Daoy (cell line): ENCODE results near the gene CST7. TPM values are rescaled to one million over a fixed set of nuclear protein-coding genes. Genes with fewer than 3 reads are reported as not detected.

Experiments used
- DNase-seq: peaks from one replicate; pipeline ENCODE4 v3.0.0-alpha.2; 2015; ENCODE audit warnings: low read depth
- total RNA-seq: library from RNA; depleted of rRNA; stranded (reverse); fragments of >200 nt; shearing (Covaris generic); gene quantifications from 2 replicates; pipeline ENCODE4 v1.2.3, GENCODE V29; 2014

Gene CST7
- total RNA-seq, 1 experiment from 2014 or later, result not detected

DNA sequence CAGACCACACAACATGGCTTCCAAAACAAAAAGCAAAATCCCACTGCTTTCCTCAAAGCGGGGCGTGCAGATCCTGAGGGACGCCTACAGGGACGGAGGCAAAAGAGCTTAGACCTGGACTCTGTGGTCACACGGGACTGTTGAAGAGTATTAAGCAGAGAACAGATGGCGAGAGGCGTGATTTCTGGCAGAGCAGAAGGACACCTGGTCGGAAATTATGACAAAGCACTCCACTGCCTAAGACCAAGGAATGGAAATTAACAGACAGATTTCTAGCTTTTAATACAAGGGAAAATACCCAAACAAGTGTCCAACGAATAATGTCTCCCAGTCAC lies 15.4 kb downstream of the CST7 start:
- DNase-seq, result no peak

GRCh38 chr20:24965065-24965919 lies 16.2 kb downstream of the CST7 start:
- DNase-seq, result no peak

DNA sequence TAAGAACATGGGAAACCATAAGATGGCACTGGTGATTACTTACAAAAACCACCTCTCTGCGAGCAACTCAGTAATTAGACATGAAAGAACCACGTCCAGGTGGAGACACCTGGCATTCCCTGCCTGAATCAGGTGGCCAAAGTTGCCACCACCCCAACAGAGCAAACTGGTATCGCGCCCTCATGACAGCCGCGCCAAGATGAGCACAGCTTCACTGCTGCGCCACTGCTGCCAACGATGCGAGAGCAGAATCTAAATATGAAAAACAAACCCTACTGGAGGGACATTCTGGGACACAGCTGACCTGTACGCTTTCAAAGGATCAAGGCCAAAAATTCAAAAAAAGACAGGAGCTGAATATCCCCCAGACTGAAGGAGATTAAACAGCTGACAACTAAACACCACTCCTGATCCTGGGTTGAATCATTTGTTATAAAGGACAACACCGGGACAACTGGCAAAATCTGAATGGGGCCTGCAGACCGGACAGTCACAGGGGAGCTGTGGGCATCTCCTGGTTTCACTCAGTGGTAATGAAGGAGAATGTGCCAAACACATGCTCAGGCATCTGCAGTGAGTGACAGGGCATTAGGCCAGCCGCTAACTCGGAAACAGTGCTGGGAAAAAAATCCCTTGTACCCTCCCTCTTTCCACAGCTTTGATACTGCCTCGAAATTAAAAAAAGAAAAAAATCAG lies 17.4 kb downstream of the CST7 start:
- no peak for DNase-seq

DNA sequence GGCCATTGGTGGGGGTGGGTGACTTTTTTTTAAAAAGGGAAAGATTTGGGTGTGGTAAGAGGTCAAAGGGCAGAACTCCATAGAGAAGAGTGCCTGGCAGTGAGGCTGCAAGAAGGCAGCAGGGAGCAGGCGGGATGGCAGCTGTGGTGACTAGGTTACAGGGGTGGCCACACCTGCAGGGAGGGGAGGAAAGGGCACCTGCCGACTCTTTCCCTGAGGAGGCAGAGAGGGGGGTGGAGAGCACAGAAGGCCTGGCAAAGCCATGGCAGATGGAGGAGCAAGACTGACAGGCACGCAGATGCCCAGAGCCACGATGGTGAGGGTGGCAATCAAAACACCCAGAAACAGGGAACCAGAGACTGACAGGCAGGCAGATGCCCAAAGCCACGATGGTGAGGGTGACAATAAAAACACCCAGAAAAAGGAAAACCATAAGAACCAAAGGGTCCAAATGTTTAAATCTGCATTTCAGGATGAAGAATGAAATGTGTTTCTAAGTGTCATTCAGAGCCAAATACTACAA lies 19.3 kb downstream of the CST7 start:
- no peak for DNase-seq

DNA sequence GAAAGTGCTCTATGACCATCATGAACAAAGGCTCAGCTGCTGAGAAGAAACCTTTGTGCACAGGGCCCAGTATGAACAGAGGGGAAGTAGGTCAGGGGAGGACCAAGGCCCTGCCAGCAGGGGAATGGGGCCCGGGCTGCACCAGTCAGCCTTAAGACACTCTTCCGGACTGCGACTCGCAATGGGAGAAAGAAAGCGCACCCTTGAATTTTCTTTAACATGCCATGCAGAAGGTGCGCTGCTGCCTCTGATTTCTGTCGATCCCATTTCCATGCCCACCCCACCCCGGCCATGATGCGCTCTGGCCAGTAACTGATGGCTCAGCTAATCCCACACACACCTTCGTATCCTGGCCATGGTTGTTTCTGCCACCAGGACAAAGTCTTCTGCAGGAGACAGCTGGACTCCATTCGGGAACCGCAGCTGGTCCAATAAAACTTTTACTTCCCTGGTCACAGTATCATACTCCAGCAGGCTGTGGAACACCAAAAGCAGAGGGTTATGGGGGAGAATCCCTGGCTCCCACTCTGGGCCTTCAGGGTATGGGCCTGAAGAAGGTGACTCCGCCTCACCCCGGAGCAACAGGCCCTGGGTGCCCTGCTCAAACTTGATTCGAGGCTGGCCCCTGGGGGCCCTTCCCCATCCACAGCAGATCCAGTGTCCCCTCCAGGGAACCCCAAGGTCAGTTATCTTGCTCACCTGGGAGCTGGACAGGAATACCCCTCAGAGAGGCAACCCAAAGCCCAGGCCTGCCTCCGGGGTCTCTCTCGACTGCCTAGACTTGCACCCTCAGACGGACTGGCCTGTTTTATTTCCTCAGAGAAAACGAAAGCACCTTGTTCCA lies 20.3 kb downstream of the CST7 start:
- no peak for DNase-seq

DNA sequence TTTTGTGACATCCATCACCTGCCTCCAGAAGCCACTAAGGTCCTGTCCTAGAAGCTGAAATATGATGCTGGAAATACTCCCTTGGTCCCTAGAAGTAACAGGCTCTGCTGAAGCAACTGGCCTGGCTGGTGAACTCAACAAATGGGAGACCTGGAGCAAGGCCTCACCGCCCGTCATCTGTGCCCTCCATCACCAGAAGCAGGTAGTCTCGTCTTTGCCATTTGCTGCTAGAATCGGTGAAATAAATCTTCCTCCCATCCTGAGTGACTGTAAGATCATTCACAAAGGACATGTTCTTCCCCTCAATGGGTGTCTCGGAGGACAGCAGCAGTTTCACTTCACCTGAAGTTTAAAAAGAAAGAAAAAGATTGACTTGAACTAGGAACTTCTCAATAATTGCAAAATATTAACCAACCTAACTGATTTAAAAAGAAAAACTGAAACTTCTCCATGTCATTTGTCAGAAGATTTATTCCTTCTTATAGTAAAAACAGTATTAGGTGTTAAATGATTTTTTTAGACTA lies 21.0 kb downstream of the CST7 start:
- DNase-seq, result no peak

DNA sequence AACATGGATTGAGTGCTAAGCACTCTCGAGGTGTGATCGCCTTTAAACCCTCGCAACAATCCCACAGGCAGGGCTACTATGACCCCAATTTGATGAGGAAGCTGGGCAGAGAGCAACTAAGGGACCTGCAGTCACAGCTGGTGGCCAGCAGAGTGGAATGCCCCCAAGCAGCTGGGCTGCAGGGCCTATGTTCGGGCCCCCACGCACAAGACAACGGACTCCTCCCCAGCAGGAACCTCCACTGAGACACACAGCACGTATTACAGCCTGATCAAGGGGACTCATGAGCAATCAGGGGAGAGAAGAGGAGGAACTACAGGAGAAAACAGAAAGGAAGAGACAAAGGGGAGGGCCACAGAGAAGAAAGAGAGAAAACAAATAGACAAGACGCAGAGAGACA lies 21.7 kb downstream of the CST7 start:
- no peak for DNase-seq

DNA sequence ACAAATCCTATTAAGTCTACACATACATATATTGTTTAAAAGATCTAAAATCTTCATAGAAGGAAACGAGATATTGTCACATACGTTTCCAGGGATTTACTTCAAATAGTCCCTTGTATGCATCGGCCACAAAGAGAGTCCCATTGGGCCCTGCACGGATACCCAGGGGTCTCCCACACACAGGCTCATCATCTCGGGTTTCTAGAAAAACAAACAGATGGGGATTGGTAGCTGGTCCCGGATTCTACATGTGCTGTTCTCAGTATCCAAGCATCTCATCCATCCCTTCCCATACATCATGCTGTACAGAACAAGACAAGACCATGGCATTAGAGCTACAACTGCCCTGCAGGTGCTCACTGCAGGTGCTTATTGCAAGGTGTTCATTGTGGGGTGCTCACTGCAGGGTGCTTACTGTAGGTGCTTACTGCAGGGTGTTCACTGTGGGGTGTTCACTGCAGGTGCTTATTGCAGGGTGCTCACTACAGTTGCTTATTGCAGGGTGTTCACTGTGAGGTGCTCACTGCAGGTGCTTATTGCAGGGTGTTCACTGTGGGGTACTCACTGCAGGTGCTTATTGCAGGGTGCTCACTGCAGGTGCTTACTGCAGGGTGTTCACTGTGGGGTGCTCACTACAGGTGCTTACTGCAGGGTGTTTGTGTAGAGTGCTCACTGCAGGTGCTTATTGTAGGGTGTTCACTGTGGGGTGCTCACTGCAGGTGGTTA lies 22.5 kb downstream of the CST7 start:
- no peak for DNase-seq

GRCh38 chr20:24972341-24972740 lies 23.3 kb downstream of the CST7 start:
- DNase-seq, result no peak

DNA sequence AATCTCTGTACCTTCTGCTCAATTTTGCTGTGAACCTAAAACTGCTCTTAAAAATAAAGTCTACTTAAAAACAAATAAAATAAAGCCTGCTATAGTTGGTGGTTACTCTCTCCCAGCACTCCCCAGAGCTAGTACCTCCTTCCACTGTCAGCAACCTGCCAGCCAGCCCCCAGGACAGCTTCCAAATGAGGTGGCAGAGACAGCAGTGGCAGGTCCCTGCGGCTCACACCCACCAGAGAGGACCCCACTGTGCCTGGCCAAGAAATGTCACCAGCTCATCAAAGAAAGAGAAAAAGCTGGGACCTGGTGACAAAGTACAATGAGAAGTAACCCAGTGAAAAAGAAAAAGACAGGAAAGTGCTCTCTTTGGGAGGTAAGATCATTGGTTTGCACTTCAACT lies 28.3 kb downstream of the CST7 start:
- DNase-seq, result no peak

DNA sequence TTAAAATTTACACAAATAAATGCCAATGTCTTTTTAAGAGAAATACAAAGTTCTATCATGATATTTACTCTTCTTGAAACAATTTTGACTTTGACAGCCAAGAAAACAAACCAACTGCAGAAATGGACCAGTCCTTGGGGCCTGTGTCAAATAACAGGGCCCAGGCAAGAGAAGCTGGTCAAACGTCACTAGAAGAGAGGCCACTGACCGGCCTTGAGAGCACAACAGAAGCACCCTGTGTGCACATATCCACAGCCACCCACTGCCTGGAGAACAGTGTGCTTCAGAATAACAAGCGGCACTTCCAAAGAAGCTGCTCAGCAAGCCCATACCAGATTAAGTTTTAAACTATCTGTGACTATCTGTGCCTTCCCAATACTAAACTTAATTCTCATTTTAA lies 28.7 kb downstream of the CST7 start:
- no peak for DNase-seq

GRCh38 chr20:24978513-24978912 lies 29.4 kb downstream of the CST7 start:
- no peak for DNase-seq

- DNase-seq, result no peak
These were observed 30.2 kb downstream of the CST7 start for GRCh38 chr20:24979036-24979960.

DNA sequence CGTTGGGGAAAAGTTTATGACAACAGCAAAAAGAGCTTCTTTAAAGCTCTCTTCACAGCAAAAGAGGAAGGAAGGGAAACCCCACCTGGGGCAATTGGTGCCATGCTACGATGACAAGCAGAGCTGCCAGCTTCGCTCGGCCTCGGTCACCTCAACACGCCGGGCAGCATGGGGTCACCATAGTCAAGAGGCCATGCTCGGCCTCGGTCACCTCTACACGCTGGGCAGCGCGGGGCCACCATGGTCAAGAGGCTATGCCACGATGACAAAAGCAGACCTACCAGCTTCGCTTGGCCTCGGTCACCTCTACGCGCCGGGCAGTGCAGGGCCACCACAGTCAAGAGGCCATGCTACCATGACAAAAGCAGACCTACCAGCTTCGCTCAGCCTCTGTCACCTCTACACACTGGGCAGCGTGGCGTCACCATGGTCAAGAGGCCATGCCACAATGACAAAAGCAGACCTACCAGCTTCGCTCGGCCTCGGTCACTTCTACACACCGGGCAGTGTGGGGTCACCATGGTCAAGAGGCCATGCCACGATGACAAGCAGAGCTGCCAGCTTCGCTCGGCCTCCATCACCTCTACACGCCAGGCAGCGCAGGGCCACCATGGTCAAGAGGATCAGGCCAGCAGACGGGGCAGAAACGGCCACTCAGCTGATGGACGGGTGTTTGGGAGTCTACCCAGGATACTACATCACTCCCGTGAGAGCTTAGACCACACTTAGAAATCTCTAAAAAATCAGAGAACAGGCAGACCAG lies 31.4 kb downstream of the CST7 start:
- DNase-seq, result no peak

DNA sequence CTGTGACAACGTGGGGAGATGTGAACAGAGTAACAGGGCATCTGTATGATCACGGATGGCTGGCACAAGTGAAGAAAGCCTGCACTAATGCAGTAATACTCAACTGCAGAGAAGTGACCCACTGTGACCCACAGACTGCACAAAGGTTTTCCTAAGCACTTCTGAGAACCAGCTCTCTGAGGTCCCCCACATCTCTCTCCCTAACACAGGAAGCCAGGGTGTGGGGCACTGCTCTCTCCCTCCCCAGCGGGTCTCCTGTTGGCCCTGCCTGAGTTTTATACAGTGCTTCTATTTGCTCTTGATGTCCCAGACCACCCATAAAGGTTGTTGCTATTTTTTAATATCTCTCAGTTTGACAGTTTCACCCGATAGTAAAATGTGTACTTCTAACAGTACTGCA lies 32.2 kb downstream of the CST7 start:
- no peak for DNase-seq

DNA sequence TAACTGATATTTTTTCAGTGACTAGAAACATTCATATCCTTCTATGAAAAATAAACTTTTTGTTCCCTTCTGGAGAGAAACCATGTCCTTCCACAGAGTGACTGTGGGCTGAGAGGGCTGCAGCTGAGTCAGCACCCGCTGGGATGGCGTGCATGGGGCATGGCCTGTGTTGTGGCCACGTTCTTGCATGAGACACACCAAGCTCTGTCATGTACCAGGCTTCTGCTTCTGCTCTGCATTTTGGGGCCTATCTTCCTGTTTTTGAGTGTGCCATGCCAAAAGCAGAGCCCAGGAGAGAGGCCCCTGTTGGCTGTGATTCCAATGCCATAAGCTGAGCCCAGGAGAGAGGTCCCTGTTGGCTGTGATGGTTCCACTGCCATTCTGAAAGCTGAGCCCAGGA lies 32.7 kb downstream of the CST7 start:
- no peak for DNase-seq

- no peak for DNase-seq
These were observed 34.8 kb downstream of the CST7 start for GRCh38 chr20:24983896-24984295.

- DNase-seq, result no peak
These were observed 36.0 kb downstream of the CST7 start for GRCh38 chr20:24984961-24985640.

GRCh38 chr20:24985802-24986201 lies 36.7 kb downstream of the CST7 start:
- no peak for DNase-seq
